GM12873 (cell line): ENCODE data around the gene TXNIP.

Experiments used
- TF ChIP-seq, protein P1 (sequence below): IDR thresholded peaks from 2 replicates; pipeline ENCODE4 v1.5.1; 2012; ENCODE audit warnings: low read depth, mild to moderate bottlenecking, moderate library complexity, low read length, control low read depth; ENCODE audit not compliant: insufficient read depth; ENCODE audit errors: missing control alignments

TXNIP gene

DNA sequence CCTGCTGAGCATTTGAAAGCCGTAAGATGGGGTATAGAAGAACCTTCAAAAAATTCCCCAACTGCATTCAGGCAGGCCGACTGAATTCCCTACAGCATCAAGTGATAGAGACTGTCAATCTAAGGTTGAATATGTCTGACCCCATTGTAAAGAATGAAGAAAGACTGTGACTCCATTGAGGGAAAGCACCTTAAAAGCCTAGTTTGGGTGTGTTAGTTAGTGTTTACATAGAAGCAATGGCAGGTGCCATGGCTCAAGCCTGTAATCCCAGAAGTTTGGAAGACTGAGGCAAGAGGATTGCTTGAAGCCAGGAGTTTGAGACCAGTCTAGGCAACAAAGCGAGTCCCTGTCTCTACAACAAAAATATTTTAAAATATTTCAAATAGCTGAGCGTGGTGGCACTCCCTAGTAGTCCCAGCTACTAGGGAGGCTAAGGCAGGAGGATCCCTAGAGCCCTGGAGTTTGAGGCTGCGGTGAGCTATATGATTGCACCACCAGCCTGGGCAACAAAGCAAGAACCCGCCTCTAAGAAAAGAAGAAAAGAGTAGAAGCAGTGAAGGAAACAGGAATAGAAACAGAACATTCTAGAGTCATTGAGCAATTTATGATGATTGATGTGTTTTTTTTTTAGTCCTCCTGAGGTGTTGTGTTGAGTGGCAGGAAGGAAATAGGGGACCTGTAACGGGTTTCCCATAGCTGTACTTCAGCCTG, 16.5 kb downstream of the TXNIP start:
- TF ChIP-seq, protein P1, sequence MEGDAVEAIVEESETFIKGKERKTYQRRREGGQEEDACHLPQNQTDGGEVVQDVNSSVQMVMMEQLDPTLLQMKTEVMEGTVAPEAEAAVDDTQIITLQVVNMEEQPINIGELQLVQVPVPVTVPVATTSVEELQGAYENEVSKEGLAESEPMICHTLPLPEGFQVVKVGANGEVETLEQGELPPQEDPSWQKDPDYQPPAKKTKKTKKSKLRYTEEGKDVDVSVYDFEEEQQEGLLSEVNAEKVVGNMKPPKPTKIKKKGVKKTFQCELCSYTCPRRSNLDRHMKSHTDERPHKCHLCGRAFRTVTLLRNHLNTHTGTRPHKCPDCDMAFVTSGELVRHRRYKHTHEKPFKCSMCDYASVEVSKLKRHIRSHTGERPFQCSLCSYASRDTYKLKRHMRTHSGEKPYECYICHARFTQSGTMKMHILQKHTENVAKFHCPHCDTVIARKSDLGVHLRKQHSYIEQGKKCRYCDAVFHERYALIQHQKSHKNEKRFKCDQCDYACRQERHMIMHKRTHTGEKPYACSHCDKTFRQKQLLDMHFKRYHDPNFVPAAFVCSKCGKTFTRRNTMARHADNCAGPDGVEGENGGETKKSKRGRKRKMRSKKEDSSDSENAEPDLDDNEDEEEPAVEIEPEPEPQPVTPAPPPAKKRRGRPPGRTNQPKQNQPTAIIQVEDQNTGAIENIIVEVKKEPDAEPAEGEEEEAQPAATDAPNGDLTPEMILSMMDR, result no peak

- TF ChIP-seq, protein P1, result peak; percentile 52
These were observed 17.3 kb downstream of the TXNIP start for GRCh38 chr1:145978854-145979745.

DNA sequence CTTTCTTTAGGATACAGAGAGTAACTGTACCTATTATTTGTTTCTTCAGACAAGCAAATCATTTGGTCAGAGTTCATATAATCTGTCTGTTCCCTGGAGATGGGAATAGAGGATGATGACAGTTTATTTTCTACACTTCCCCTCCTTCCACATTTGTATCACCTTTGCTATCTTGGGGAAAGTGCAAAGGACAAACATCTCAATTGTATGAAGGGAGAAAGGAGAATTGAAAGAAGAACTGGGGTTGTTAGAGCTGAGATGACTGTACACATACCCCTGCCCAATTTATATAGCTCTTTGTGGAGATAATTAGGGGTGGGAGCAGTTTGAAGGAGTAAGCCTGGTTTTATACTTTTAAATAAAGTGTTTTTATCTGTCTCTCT, 17.9 kb downstream of the TXNIP start:
- TF ChIP-seq, protein P1, result no peak

DNA sequence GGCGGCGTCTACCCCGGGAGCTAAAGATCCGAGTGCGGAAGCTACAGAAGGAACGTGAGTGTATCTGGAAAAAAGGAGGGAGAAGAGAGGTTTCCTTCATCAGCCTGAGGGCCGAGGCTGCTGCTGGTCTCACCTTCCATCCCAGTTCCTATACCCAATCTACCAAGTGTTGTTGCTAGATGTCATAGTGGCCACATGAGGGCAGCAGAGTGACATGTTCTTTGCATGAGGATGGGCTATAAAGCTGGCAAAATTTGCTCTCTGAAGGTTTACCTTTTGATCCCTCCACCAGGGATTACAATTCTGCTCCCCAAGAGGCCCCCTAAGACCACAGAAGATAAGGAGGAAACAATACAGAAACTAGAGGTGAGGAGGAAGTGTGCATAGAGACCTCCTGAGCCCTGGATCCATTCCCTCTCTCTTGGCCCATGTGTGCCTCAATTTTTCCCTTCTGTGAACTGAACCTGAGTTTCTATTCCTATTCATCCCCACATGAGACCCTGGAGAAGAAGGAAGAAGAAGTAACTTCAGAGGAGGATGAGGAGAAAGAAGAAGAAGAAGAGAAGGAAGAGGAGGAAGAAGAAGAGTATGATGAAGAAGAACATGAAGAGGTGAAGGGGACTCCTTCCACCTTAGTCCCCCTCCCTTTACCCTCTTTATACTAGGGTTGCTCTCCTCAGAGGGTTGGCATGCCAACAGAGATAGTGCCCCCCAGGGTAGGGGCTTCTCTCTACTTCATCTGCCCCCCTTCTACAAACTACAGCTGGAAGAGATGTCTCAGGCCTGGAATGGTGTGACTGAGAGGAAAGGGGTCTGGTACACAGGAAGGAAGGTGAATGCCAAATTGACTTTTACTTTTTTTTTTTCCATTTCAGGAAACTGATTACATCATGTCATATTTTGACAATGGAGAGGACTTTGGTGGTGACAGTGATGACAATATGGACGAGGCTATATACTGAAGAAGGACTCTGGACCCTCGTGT, 18.6 kb downstream of the TXNIP start:
- TF ChIP-seq, protein P1, result peak; percentile 87

DNA sequence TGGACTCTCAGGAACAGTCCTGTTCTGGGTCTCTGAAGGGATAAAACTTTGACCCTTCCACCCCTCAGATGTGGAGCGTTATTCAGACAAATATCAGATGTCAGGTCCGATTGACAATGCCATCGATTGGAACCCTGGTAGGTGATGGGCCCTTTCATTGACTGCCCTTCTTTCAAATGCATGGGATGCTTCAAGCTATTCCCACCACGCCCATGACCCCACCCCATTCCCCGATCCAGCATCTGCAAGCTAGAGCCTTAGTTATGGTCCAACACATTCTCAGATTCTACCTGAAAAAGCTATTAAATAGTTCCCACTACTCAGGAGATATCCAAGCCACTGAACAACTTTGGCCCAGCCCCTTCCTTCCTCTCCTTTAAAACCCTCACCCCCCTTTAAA, 19.4 kb downstream of the TXNIP start:
- TF ChIP-seq, protein P1, result no peak

GRCh38 chr1:145975216-145975615, 21.2 kb downstream of the TXNIP start:
- TF ChIP-seq, protein P1, result no peak
